ENCODE results near the gene PTGIS.

DNA sequence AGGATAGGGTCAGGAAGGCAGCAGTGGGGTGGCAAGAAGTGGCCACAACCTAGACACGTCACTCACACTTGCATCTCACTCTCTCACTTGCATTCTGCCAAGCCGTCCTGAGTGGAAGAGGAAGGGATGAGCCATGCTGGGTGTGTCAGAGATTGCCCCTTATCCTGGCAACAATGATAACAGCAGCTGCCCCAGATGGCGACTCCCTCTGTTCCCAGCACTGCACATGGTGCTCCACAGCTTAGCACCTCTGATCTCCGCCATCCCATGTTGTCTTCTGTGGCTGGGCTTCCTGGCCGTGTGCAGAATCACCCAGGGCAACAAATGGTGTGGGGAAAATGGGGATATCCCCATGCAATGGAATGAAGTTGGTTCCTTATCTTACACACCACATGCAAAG, 96.5 kb downstream of the PTGIS start:
- TF ChIP-seq, protein P1, sequence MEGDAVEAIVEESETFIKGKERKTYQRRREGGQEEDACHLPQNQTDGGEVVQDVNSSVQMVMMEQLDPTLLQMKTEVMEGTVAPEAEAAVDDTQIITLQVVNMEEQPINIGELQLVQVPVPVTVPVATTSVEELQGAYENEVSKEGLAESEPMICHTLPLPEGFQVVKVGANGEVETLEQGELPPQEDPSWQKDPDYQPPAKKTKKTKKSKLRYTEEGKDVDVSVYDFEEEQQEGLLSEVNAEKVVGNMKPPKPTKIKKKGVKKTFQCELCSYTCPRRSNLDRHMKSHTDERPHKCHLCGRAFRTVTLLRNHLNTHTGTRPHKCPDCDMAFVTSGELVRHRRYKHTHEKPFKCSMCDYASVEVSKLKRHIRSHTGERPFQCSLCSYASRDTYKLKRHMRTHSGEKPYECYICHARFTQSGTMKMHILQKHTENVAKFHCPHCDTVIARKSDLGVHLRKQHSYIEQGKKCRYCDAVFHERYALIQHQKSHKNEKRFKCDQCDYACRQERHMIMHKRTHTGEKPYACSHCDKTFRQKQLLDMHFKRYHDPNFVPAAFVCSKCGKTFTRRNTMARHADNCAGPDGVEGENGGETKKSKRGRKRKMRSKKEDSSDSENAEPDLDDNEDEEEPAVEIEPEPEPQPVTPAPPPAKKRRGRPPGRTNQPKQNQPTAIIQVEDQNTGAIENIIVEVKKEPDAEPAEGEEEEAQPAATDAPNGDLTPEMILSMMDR (IDR thresholded peaks at IDR 0.05): no peak
- TF ChIP-seq EZH2phosphoT487 (IDR thresholded peaks at IDR 0.05) (no peak), EZH2 (IDR thresholded peaks at IDR 0.05) (no peak)
